Activated T-cell treated with anti-CD3 and anti-CD28 coated beads for 4 hours (primary cell): ENCODE results near the gene REC114.
"Not testable (repeated sequence)": the region's sequence is repeated elsewhere in the genome, so short reads cannot be mapped to it uniquely, and the experiment has no call there.

Experiments used
- DNase-seq: peaks from one replicate; pipeline ENCODE4 v3.0.0-alpha.2; 2020

REC114 gene

GRCh38 chr15:73538123-73538522, 95.2 kb downstream of the REC114 start:
- no peak for DNase-seq

- DNase-seq, result no peak
These were observed 95.7 kb downstream of the REC114 start for GRCh38 chr15:73538563-73539211.

GRCh38 chr15:73539212-73540128, 96.5 kb downstream of the REC114 start:
- DNase-seq, result no peak

GRCh38 chr15:73540161-73540560, 97.2 kb downstream of the REC114 start:
- no peak for DNase-seq

- no peak for DNase-seq
These were observed 98.5 kb downstream of the REC114 start for GRCh38 chr15:73541479-73541878.

- not testable (repeated sequence) for DNase-seq
These were observed 106.0 kb downstream of the REC114 start for GRCh38 chr15:73548925-73549324.

GRCh38 chr15:73550190-73550589, 107.2 kb downstream of the REC114 start:
- DNase-seq, result no peak

- DNase-seq, result no peak
These were observed 112.1 kb downstream of the REC114 start for GRCh38 chr15:73555080-73555479.

- DNase-seq, result no peak
These were observed 115.6 kb downstream of the REC114 start for GRCh38 chr15:73558529-73558928.

- DNase-seq, result no peak
These were observed 117.6 kb downstream of the REC114 start for GRCh38 chr15:73560501-73561117.

- no peak for DNase-seq
These were observed 121.3 kb downstream of the REC114 start for GRCh38 chr15:73564255-73564654.

- no peak for DNase-seq
These were observed 124.1 kb downstream of the REC114 start for GRCh38 chr15:73567020-73567419.

GRCh38 chr15:73568564-73569280, 125.8 kb downstream of the REC114 start:
- DNase-seq, result no peak

- DNase-seq, result no peak
These were observed 126.4 kb downstream of the REC114 start for GRCh38 chr15:73569361-73569760.

- DNase-seq, result no peak
These were observed 127.5 kb downstream of the REC114 start for GRCh38 chr15:73570355-73571032.

GRCh38 chr15:73571346-73571745, 128.4 kb downstream of the REC114 start:
- no peak for DNase-seq

GRCh38 chr15:73572296-73572695, 129.3 kb downstream of the REC114 start:
- no peak for DNase-seq

- no peak for DNase-seq
These were observed 130.1 kb downstream of the REC114 start for GRCh38 chr15:73573037-73573436.

GRCh38 chr15:73573572-73573971, 130.6 kb downstream of the REC114 start:
- DNase-seq, result no peak

- no peak for DNase-seq
These were observed 132.8 kb downstream of the REC114 start for GRCh38 chr15:73575636-73576247.

- not testable (repeated sequence) for DNase-seq
These were observed 134.6 kb downstream of the REC114 start for GRCh38 chr15:73577593-73577992.

GRCh38 chr15:73578026-73578425, 135.1 kb downstream of the REC114 start:
- no peak for DNase-seq
